GM12875 (cell line): ENCODE data around the gene KCNMA1.

Source experiments
- H3K4me3 ChIP-seq: one replicate; pipeline ENCODE4 v1.5.1; 2011; ENCODE audit warnings: low read depth, low read length, control low read depth
- TF ChIP-seq, protein P1 (sequence below): IDR thresholded peaks from 2 replicates; pipeline ENCODE4 v1.5.1; 2011; ENCODE audit warnings: low read depth, mild to moderate bottlenecking, control low read depth, inconsistent platforms, low read length, moderate library complexity, borderline replicate concordance; ENCODE audit not compliant: insufficient read depth

KCNMA1 gene

DNA sequence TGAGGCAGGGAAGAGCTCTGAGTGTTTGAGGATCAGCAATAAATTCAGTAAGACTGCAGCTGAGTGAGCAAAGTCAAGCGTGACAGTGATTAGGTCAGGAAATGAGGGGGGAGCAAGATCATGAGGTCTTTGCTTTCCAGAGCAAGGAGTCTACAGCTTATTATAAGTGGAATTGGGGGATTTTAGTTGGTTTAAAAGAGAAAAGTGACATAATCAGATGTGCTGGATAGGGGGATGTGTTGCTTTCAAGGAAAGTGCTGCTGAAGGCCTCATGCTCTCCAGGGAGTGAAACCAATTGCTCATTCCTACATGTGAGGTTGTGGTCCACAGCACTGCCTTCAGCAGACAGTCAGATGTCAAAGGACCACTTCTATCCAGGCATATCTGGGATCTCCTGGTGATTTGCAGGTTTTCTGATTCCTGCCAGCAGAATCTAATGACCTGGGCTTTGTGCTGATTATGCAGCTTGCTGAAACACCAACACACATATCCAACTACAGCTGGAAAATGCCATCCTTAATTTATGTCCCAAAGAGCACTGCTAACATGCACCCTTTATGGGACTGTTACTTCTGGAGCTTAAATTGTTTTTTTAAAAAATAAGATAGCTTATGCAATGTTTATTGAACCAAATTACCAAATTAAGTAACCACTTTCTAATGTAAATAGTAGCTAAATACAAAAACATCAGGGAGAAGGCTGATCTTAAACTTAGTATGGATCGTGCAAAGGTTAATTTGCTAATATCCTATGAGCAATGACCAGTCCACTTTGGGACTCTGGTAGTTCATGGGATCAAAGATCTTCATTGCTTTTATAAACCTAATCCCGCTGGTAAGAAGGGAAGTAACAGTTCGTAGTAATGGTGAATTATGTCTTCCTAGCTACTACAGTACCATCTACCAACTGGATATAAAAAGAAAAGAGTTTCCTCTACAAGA, 607.6 kb downstream of the KCNMA1 start:
- no peak overlapping the region for H3K4me3 ChIP-seq
- TF ChIP-seq, protein P1, sequence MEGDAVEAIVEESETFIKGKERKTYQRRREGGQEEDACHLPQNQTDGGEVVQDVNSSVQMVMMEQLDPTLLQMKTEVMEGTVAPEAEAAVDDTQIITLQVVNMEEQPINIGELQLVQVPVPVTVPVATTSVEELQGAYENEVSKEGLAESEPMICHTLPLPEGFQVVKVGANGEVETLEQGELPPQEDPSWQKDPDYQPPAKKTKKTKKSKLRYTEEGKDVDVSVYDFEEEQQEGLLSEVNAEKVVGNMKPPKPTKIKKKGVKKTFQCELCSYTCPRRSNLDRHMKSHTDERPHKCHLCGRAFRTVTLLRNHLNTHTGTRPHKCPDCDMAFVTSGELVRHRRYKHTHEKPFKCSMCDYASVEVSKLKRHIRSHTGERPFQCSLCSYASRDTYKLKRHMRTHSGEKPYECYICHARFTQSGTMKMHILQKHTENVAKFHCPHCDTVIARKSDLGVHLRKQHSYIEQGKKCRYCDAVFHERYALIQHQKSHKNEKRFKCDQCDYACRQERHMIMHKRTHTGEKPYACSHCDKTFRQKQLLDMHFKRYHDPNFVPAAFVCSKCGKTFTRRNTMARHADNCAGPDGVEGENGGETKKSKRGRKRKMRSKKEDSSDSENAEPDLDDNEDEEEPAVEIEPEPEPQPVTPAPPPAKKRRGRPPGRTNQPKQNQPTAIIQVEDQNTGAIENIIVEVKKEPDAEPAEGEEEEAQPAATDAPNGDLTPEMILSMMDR, result no peak

DNA sequence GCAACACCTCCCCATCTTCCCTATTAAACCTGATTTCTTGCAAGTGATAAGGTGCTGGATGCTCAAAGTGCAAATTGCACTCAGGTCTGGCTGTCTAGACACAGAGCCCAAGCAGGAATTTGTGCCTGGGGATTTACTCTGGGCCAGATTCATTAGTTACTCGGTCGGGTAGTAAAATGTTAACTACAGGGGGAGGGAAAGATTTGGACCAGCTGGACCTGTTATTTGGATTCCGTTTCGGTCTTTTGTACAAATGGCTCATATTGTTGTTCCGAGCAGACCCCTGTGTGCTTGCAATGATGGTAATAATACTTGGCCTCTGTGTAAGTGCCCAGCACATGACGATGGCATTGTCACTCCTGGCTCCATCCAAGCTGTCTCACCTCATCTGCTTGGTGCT, 609.6 kb downstream of the KCNMA1 start:
- TF ChIP-seq, protein P1, result no peak

DNA sequence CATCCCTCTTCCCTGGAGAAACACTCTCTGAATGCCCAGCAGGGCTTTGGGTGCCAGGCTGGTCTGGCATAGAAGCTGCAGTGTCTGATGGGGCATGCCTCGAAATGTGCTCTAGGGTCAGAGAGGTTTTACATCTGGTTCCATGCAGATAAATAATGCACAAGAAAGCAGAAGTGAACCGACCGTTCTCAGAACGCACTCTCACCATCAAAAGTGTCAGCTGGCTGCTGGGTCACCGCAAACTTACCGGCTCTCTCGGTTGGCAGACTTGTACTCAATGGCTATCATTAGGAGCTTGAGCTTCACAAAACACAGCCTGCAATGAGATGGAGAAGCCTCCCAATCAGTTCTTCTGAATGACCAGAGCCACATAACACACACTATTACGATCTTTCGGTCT, 610.0 kb downstream of the KCNMA1 start:
- TF ChIP-seq, protein P1, result no peak
- no peak overlapping the region for H3K4me3 ChIP-seq

More for the DNA sequence above, 609.6 kb downstream of the KCNMA1 start:
- no peak overlapping the region for H3K4me3 ChIP-seq

DNA sequence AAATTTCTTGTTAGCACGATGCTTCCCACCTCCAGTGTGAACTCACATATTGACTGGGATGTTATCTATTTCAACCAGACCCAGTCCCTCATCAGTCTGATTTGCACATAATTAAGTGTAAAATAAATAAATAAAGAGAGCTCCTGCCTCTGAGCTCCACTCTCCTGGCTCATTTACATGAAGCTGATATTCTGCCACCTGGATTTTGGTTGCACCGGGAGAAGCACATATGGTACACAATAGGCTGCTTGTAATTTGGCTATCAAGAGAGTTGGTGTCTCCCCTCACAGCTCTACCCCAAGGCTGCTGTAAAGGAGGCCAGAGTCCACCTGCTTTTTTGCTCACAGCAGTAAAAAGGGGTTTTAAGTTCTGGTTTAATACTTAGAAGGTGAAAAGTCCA, 610.5 kb downstream of the KCNMA1 start:
- H3K4me3 ChIP-seq, result no peak overlapping the region
- TF ChIP-seq, protein P1, result no peak

DNA sequence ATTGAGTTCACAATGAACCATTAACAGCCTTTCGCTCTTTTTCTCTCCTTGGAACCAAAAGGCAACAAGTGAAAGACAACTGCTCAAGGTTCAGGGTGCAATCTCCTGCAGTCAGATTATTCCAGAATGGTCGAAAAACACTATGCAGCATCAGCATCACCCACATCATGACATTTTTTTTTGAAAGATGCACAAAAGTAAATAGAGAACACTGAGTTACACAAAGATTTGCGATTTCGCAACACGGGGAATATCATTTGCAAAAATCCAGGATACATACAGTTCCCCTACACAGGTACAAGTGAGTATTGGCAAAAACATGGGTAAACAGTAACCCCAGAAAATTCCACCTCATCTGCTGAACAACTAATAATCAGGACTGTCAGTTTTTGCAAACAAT, 611.5 kb downstream of the KCNMA1 start:
- H3K4me3 ChIP-seq, result no peak overlapping the region
- TF ChIP-seq, protein P1, result no peak

DNA sequence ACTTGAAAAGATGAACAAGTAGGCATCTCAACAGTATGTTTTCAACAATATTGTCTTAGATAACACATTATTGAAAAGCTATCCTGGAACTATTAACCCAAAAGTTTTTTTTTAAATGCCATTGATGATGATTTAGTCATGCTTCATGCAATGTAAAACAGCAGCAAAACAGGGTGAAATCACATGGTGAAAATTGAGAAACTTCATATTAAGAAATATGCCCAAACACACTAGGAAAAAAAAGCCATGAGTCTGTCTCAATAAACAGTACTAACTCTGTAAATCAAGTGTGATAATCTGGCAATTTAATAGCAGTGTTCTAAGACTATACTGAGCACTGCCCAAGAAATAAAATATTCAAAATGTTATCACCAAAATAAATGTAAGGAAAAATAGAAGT, 613.1 kb downstream of the KCNMA1 start:
- no peak overlapping the region for H3K4me3 ChIP-seq
- TF ChIP-seq, protein P1, result no peak

DNA sequence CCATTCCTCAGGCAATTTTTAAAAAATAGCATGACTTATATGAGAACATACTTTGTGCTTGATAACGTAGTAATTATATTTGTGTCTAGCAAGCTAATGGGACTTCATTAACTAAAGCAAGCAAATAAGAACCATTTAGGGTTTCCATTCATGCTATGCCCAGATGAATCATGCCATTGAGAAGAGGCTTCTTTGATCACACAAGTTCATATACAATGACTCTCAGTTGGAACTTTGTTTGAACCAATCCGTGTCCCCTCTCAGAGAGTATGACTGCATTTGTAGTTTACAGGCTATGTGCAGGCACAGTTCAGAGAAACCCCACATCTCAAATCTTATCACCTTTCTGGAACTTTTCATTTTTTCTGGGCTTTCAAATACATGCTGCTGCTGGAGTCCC, 614.2 kb downstream of the KCNMA1 start:
- no peak overlapping the region for H3K4me3 ChIP-seq
- TF ChIP-seq, protein P1, result no peak
